H9 (cell line): ENCODE data around the gene COP1. TPM values are rescaled to one million over a fixed set of nuclear protein-coding genes. Genes with fewer than 3 reads are reported as not detected.

ENCODE experiments used
- DNase-seq: peaks from one replicate; pipeline ENCODE4 v3.0.0-alpha.2; 2017
- H2AFZ ChIP-seq: one replicate; pipeline ENCODE4 v1.6.1; 2013; ENCODE audit warnings: mild to moderate bottlenecking, low read length, control low read depth, moderate library complexity
- H2AK5ac ChIP-seq: 2 replicates; pipeline ENCODE4 v1.6.1; 2013; ENCODE audit warnings: low read length, control low read depth, mixed read lengths; ENCODE audit not compliant: insufficient read length
- H2BK120ac ChIP-seq: one replicate; pipeline ENCODE4 v1.6.1; 2013; ENCODE audit warnings: low read depth, mild to moderate bottlenecking, low read length, control low read depth, inconsistent platforms; ENCODE audit not compliant: poor library complexity, severe bottlenecking
- H2BK12ac ChIP-seq: 2 replicates; pipeline ENCODE4 v1.6.1; 2013; ENCODE audit warnings: low read length, control low read depth, mixed read lengths, low read depth; ENCODE audit not compliant: insufficient read length
- H2BK15ac ChIP-seq: 2 replicates; pipeline ENCODE4 v1.6.1; 2013; ENCODE audit warnings: low read depth, low read length, control low read depth
- H2BK20ac ChIP-seq: one replicate; pipeline ENCODE4 v1.6.1; 2013; ENCODE audit warnings: low read depth, mild to moderate bottlenecking, low read length, control low read depth, inconsistent platforms; ENCODE audit not compliant: poor library complexity, severe bottlenecking
- H2BK5ac ChIP-seq: 2 replicates; pipeline ENCODE4 v1.6.1; 2013; ENCODE audit warnings: low read length, control low read depth, mixed read lengths; ENCODE audit not compliant: insufficient read length
- H3K14ac ChIP-seq: 2 replicates; pipeline ENCODE4 v1.6.1; 2013; ENCODE audit warnings: low read length, control low read depth; ENCODE audit not compliant: insufficient read depth
- H3K18ac ChIP-seq: 2 replicates; pipeline ENCODE4 v1.6.1; 2013; ENCODE audit warnings: low read depth, mild to moderate bottlenecking, mixed read lengths, low read length, control low read depth; ENCODE audit not compliant: insufficient read length
- H3K23ac ChIP-seq: 2 replicates; pipeline ENCODE4 v1.6.1; 2013; ENCODE audit warnings: low read length, control low read depth, mixed read lengths, low read depth; ENCODE audit not compliant: insufficient read length
- H3K23me2 ChIP-seq: 2 replicates; pipeline ENCODE4 v1.6.1; 2013; ENCODE audit warnings: low read depth, mild to moderate bottlenecking, mixed read lengths, low read length, control low read depth; ENCODE audit not compliant: insufficient read length, poor library complexity, severe bottlenecking
- H3K27ac ChIP-seq: 2 replicates; pipeline ENCODE4 v1.5.1; 2013; ENCODE audit warnings: low read length, control low read depth, mixed read lengths, low read depth; ENCODE audit not compliant: insufficient read length
- H3K27me3 ChIP-seq: 2 replicates; pipeline ENCODE4 v1.6.1; 2013; ENCODE audit warnings: low read length, control low read depth, inconsistent platforms; ENCODE audit not compliant: insufficient read depth
- H3K4ac ChIP-seq: 2 replicates; pipeline ENCODE4 v1.6.1; 2013; ENCODE audit warnings: low read depth, mild to moderate bottlenecking, control low read depth, inconsistent platforms, low read length, moderate library complexity
- H3K4me1 ChIP-seq: 2 replicates; pipeline ENCODE4 v1.6.1; 2013; ENCODE audit warnings: low read length, control low read depth, inconsistent platforms; ENCODE audit not compliant: insufficient read depth
- H3K4me2 ChIP-seq: 2 replicates; pipeline ENCODE4 v1.6.1; 2013; ENCODE audit warnings: low read length, control low read depth, mixed read lengths; ENCODE audit not compliant: insufficient read length, insufficient read depth
- H3K56ac ChIP-seq: 2 replicates; pipeline ENCODE4 v1.6.1; 2013; ENCODE audit warnings: low read depth, mild to moderate bottlenecking, mixed read lengths, low read length, control low read depth; ENCODE audit not compliant: insufficient read length
- H3K79me1 ChIP-seq: 2 replicates; pipeline ENCODE4 v1.6.1; 2013; ENCODE audit warnings: low read depth, mild to moderate bottlenecking, moderate library complexity, low read length, control low read depth, inconsistent platforms; ENCODE audit not compliant: insufficient read depth, poor library complexity, severe bottlenecking
- H3K79me2 ChIP-seq: 2 replicates; pipeline ENCODE4 v1.6.1; 2013; ENCODE audit warnings: low read length, control low read depth, inconsistent platforms; ENCODE audit not compliant: insufficient read depth
- H3K9ac ChIP-seq: 2 replicates; pipeline ENCODE4 v1.6.1; 2013; ENCODE audit warnings: low read length, control low read depth, mixed read lengths; ENCODE audit not compliant: insufficient read length; ENCODE audit errors: extremely low read depth
- H3K9me3 ChIP-seq: one replicate; pipeline ENCODE4 v1.6.1; 2013; ENCODE audit warnings: low read depth, low read length, inconsistent platforms; ENCODE audit not compliant: control insufficient read depth
- H3T11ph ChIP-seq: one replicate; pipeline ENCODE4 v1.6.1; 2013; ENCODE audit warnings: mild to moderate bottlenecking, low read length, control low read depth, inconsistent platforms
- H4K20me1 ChIP-seq: one replicate; pipeline ENCODE4 v1.6.1; 2013; ENCODE audit not compliant: control insufficient read depth, insufficient read length, insufficient read depth
- H4K5ac ChIP-seq: 2 replicates; pipeline ENCODE4 v1.6.1; 2013; ENCODE audit warnings: low read depth, mild to moderate bottlenecking, mixed read lengths, low read length, control low read depth; ENCODE audit not compliant: insufficient read length
- H4K8ac ChIP-seq: replicated peaks from 2 replicates; pipeline ENCODE4 v1.6.1; 2013; ENCODE audit warnings: low read length, control low read depth, mixed read lengths, low read depth; ENCODE audit not compliant: insufficient read length
- H4K91ac ChIP-seq: 2 replicates; pipeline ENCODE4 v1.6.1; 2013; ENCODE audit warnings: low read depth, mild to moderate bottlenecking, moderate library complexity, mixed read lengths, low read length, control low read depth; ENCODE audit not compliant: insufficient read length
- H3K27ac Mint-ChIP-seq, 3 experiments: 2 replicates in 2 of 3; 3 replicates in 1 of 3; pipeline ENCODE4 v1.8.0; 2020 to 2021; ENCODE audit warnings: mixed read lengths in 3 of 3, mild to moderate bottlenecking in 1 of 3, moderate library complexity in 1 of 3
- H3K27me3 Mint-ChIP-seq: 2 replicates; pipeline ENCODE4 v1.8.0; 2021; ENCODE audit warnings: low read depth, mild to moderate bottlenecking, moderate library complexity, mixed read lengths
- H3K36me3 Mint-ChIP-seq, 3 experiments: 2 replicates in 2 of 3; 3 replicates in 1 of 3; pipeline ENCODE4 v1.8.0; 2020 to 2021; ENCODE audit warnings: low read depth in 3 of 3, mixed read lengths in 3 of 3; ENCODE audit not compliant: insufficient read depth in 1 of 3
- H3K4me1 Mint-ChIP-seq, 2 experiments: 2 replicates each; pipeline ENCODE4 v1.8.0; 2020; ENCODE audit warnings: mixed read lengths in 2 of 2
- H3K4me3 Mint-ChIP-seq, 2 experiments: 2 replicates in 1 of 2; 3 replicates in 1 of 2; pipeline ENCODE4 v1.8.0; 2020 to 2021; ENCODE audit warnings: mild to moderate bottlenecking in 2 of 2, mixed read lengths in 2 of 2, moderate library complexity in 1 of 2
- H3K9me3 Mint-ChIP-seq, 2 experiments: 2 replicates in 1 of 2; 3 replicates in 1 of 2; pipeline ENCODE4 v1.8.0; 2020; ENCODE audit warnings: mild to moderate bottlenecking in 2 of 2, mixed read lengths in 2 of 2, moderate library complexity in 1 of 2
- CTCF ChIP-seq: fragments of 200-600 bp; sonication (generic); conservative IDR thresholded peaks from 3 replicates; pipeline ENCODE4 v1.8.0; 2021; ENCODE audit warnings: antibody characterized with exemption, mild to moderate bottlenecking
- WGBS: extraction: QIAGEN DNeasy Blood & Tissue Kit; methylation state at CpG from one replicate; pipeline ENCODE4 v1.1.7; 2013; ENCODE audit warnings: missing lambda C conversion rate, low lambda C conversion rate, mixed read lengths; ENCODE audit not compliant: insufficient read length; ENCODE audit errors: extremely low coverage; 5-methylcytosine and 5-hydroxymethylcytosine counted together
- total RNA-seq: library from RNA; stranded (reverse); gene quantifications from 2 replicates; pipeline ENCODE4 v1.2.1, GENCODE V29; 2021

COP1 gene
- total RNA-seq, 1 experiment from 2014 or later, result 41.3 TPM

DNA sequence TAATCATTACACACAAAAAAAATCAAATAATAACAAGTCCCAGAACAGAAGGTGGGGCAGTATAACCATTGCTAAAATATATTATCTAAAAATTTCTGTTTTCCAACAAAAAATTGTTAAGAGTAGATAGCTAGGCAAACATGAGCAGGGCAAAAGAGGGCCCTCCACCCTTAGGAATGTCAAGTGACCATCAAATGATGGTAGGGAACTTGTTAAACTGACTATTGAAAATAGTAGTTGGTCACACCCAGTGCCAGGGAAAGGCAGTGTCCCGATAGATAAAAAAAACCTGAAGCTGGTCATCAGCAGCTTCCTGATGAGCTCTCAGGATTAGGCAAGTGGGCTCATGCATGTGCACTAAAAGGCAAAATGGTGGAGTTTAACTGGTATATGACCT is 18.4 kb upstream of the COP1 start:
- Histone ChIP-seq H4K5ac (no peak overlapping the region), H4K20me1 (no peaks in the 10 kb centered on the region), H3K18ac (no peak overlapping the region), H3K56ac (no peak overlapping the region), H4K8ac (no peak overlapping the region), H2BK12ac (no peak overlapping the region), H3K23me2 (no peaks in the 10 kb centered on the region), H2BK120ac (no peak overlapping the region), H3K9me3 (no peaks in the 10 kb centered on the region), H3K4me2 (no peak overlapping the region), H3K4ac (no peak overlapping the region), H3K79me1 (no peaks in the 10 kb centered on the region), H2BK5ac (no peak overlapping the region), H3K79me2 (no peaks in the 10 kb centered on the region), H4K91ac (no peak overlapping the region), H3K4me1 (peaks cover 4% of the 10 kb centered on the region; the same call in 1 of the 2 replicates), H3K23ac (no peak overlapping the region), H2AK5ac (no peak overlapping the region), H3K9ac (no peak overlapping the region), H3T11ph (no peak overlapping the region), H2BK15ac (no peak overlapping the region), H3K27me3 (no peaks in the 10 kb centered on the region), H3K27ac (no peak overlapping the region), H3K14ac (no peak overlapping the region), H2BK20ac (no peak overlapping the region), H2AFZ (no peak overlapping the region)
- peak overlapping the region in 1 of 3 experiments; percentile 12; a peak in 1 of 7 replicates for H3K27ac Mint-ChIP-seq
- DNase-seq, result no peak
- no peaks in the 10 kb centered on the region for H3K36me3 Mint-ChIP-seq
- no peak overlapping the region for H3K4me3 Mint-ChIP-seq
- H3K9me3 Mint-ChIP-seq, result no peaks in the 10 kb centered on the region
- peaks cover 23 to 37% of the 10 kb centered on the region in 2 experiments for H3K4me1 Mint-ChIP-seq
- no peaks in the 10 kb centered on the region; the same call in 1 of the 2 replicates for H3K27me3 Mint-ChIP-seq
- no peak for TF ChIP-seq CTCF
- WGBS, result no CpG with 5 or more reads among the region's 1 CpG
